GM23248 (cell line): ENCODE measurements around the gene CMTM5.

Source experiments
- EZH2 ChIP-seq: fragments of 200-600 bp; sonication (generic); IDR thresholded peaks from 2 replicates; pipeline ENCODE4 v1.6.1; 2018; ENCODE audit warnings: antibody characterized with exemption, mild to moderate bottlenecking; ENCODE audit not compliant: insufficient read depth, poor library complexity, severe bottlenecking
- EZH2phosphoT487 ChIP-seq: fragments of 200-600 bp; sonication (generic); IDR thresholded peaks from 2 replicates; pipeline ENCODE4 v1.6.1; 2018; ENCODE audit warnings: antibody characterized with exemption, moderate library complexity, mild to moderate bottlenecking, low read depth; ENCODE audit not compliant: insufficient read depth

DNA sequence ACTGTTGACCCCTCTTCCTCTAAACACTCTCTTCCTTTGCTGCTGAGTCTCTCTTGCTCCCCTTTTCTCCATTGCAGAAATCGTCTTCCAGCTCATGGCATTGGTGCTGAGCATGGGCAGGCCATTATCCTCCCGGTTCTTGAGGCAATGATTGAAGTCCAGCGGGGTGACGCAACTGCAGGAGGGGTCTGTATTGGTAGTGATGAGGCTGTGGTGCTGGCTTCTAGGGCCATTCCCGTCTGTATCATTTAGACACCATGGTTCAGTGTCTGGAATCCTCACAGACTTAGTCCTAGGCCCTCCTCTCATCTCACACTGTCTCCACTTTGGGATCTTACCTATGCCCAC, 23.4 kb upstream of the CMTM5 start:
- TF ChIP-seq EZH2 = no peak
- no peak for TF ChIP-seq EZH2phosphoT487
